H54 (cell line): ENCODE data around the gene PIWIL1.

ENCODE experiments used
- DNase-seq: peaks from one replicate; pipeline ENCODE4 v3.0.0; 2011; ENCODE audit warnings: low spot score, mixed read lengths; ENCODE audit not compliant: insufficient read length
- FAIRE-seq: peaks from 3 replicates; lab custom pipeline; 2011; peaks lifted over from hg19 to GRCh38; lab: Jason Lieb, UNC
- POLR2A ChIP-seq: IDR thresholded peaks from 2 replicates; pipeline ENCODE4 v1.6.1; 2011; ENCODE audit warnings: low read depth, mild to moderate bottlenecking, low read length

Gene PIWIL1

GRCh38 chr12:130414381-130414780 lies 76.7 kb downstream of the PIWIL1 start:
- no peak for FAIRE-seq
- no peak for DNase-seq
- TF ChIP-seq POLR2A, result no peak

GRCh38 chr12:130418251-130418650 lies 80.6 kb downstream of the PIWIL1 start:
- DNase-seq, result no peak
- TF ChIP-seq POLR2A, result no peak
- FAIRE-seq, result no peak

DNA sequence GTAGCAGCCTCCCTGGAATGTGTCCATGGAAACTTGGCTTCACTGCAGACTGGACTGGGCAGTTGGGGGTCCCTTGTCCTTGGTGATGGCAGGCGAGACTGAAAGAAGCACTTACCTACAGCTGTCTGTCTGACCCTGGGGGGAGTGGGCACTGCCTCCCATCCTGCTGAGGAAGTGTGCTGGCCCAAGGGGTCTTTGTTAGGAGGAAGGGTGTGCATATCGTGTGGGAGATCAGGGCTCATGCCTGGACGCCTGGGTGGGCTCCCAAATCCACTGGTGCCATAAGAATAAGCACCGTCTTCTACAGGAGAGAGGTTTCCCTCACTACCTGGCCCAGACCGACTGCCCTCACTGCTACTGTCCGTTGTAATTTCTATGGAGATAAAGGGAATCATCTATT lies 81.4 kb downstream of the PIWIL1 start:
- TF ChIP-seq POLR2A, result no peak
- DNase-seq (no peak), FAIRE-seq (no peak)

DNA sequence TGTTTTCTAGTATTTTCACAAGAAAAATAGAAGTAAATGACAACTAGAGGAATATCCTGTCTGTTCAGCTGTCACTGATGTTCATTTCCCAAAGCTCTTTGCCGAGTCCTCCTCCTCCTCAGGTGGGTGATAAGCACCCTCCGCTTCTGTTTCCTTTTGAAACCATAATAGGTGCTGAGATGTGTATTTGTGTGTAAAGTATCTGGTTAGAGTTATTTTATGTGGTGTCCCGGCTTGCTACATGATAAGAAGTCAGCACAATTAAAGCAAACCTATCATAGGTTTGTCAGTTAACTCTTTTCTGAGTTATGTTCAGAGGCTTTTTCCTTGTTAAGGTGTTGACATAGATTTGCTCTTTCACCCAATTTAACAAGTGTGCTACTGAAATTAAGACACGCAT lies 82.4 kb downstream of the PIWIL1 start:
- FAIRE-seq (no peak), DNase-seq (no peak)
- no peak for TF ChIP-seq POLR2A

GRCh38 chr12:130421896-130422295 lies 84.2 kb downstream of the PIWIL1 start:
- FAIRE-seq (no peak), DNase-seq (no peak)
- no peak for TF ChIP-seq POLR2A
